Activated gamma-delta T cell treated with Interleukin-2 at 50 U/mL for 16 hours (primary cell): Measurements from ENCODE around the gene BMERB1.
"Not testable (repeated sequence)": the region's sequence is repeated elsewhere in the genome, so short reads cannot be mapped to it uniquely, and the experiment has no call there.

Experiments
- DNase-seq: peaks from one replicate; pipeline ENCODE4 v3.0.0-alpha.2; 2020

Gene BMERB1

GRCh38 chr16:15599303-15600070 is 165.1 kb downstream of the BMERB1 start:
- no peak for DNase-seq

GRCh38 chr16:15601212-15601879 is 167.0 kb downstream of the BMERB1 start:
- DNase-seq, result no peak

- DNase-seq, result no peak
Measured at GRCh38 chr16:15602285-15603044, 168.1 kb downstream of the BMERB1 start.

GRCh38 chr16:15604460-15605440 is 170.4 kb downstream of the BMERB1 start:
- DNase-seq, result no peak

- DNase-seq, result no peak
Measured at GRCh38 chr16:15605839-15606517, 171.6 kb downstream of the BMERB1 start.

GRCh38 chr16:15606518-15607220 is 172.3 kb downstream of the BMERB1 start:
- DNase-seq, result no peak

GRCh38 chr16:15607221-15607699 is 172.9 kb downstream of the BMERB1 start:
- DNase-seq, result not testable (repeated sequence)

- no peak for DNase-seq
Measured at GRCh38 chr16:15607700-15608396, 173.5 kb downstream of the BMERB1 start.

GRCh38 chr16:15608398-15609285 is 174.3 kb downstream of the BMERB1 start:
- no peak for DNase-seq

GRCh38 chr16:15609286-15609649 is 174.9 kb downstream of the BMERB1 start:
- no peak for DNase-seq

GRCh38 chr16:15610369-15610871 is 176.0 kb downstream of the BMERB1 start:
- no peak for DNase-seq

GRCh38 chr16:15611610-15612009 is 177.2 kb downstream of the BMERB1 start:
- no peak for DNase-seq

GRCh38 chr16:15613676-15614075 is 179.3 kb downstream of the BMERB1 start:
- no peak for DNase-seq

GRCh38 chr16:15616012-15616411 is 181.6 kb downstream of the BMERB1 start:
- no peak for DNase-seq

- no peak for DNase-seq
Measured at GRCh38 chr16:15616475-15617165, 182.2 kb downstream of the BMERB1 start.

GRCh38 chr16:15617901-15618300 is 183.5 kb downstream of the BMERB1 start:
- DNase-seq, result no peak

GRCh38 chr16:15618392-15618791 is 184.0 kb downstream of the BMERB1 start:
- DNase-seq, result no peak

- DNase-seq, result no peak
Measured at GRCh38 chr16:15620611-15621195, 186.3 kb downstream of the BMERB1 start.
